ENCODE results near the gene ATP6V0E1.

- TF ChIP-seq CTCF (conservative IDR thresholded peaks at IDR 0.05; ENCODE audit: low read length) (no peak), EZH2phosphoT487 (IDR thresholded peaks at IDR 0.05; ENCODE audit: borderline replicate concordance) (no peak)
Measured at GRCh38 chr5:172985596-172985995, 2.0 kb downstream of the ATP6V0E1 start.

Data from Loucy (cell line).